AG04449 (cell line): ENCODE results near the gene CRABP1.
A peak's percentile ranks its signal among the peaks of the same experiment; 100 is the strongest.

ENCODE experiments used
- CTCF ChIA-PET: fragments of 350-600 bp; formaldehyde crosslinking; extraction: SDS; loops from one replicate; lab custom pipeline; 2021; ENCODE audit warnings: antibody characterized with exemption; lab: Yijun Ruan, JAX
- POLR2A ChIA-PET: fragments of 400-600, 350-600 bp; formaldehyde crosslinking; extraction: SDS; loops from one replicate; lab custom pipeline; 2020; ENCODE audit warnings: antibody characterized with exemption, inconsistent platforms; lab: Yijun Ruan, JAX
- DNase-seq: peaks from one replicate; pipeline ENCODE4 v3.0.0-alpha.2; 2010; ENCODE audit warnings: low read depth, low spot score
- H3K4me3 ChIP-seq: 2 replicates; pipeline ENCODE4 v1.5.1; 2011; ENCODE audit warnings: low read depth, mild to moderate bottlenecking, control low read depth, low read length
- CTCF ChIP-seq: IDR thresholded peaks from one replicate; pipeline ENCODE4 v1.5.1; 2011; ENCODE audit warnings: mild to moderate bottlenecking, moderate library complexity, low read length, control low read depth, inconsistent platforms; ENCODE audit not compliant: insufficient read depth; ENCODE audit errors: missing control alignments

The CRABP1 gene

GRCh38 chr15:78314181-78314581, 26.0 kb upstream of the CRABP1 start:
- CTCF ChIA-PET = interaction anchor here (18.6 kb wide), 1 partner anchor 103 kb away, joined by 714 read pairs; no protein-coding TSS in a partner anchor
- POLR2A ChIA-PET = no interaction called here
- DNase-seq = no peak
- no peak for TF ChIP-seq CTCF
- no peak overlapping the region for H3K4me3 ChIP-seq

GRCh38 chr15:78315686-78316282, 24.4 kb upstream of the CRABP1 start:
- TF ChIP-seq CTCF = peak; percentile 55
- CTCF ChIA-PET = interaction anchor here (0.7 to 18.6 kb wide), 4 partner anchors 8 to 102 kb away, joined by 3 to 714 read pairs (median 10); no protein-coding TSS in a partner anchor
- POLR2A ChIA-PET = no interaction called here
- DNase-seq = no peak
- H3K4me3 ChIP-seq = no peak overlapping the region

GRCh38 chr15:78316283-78317083, 23.7 kb upstream of the CRABP1 start:
- H3K4me3 ChIP-seq = no peak overlapping the region
- no peak for TF ChIP-seq CTCF
- POLR2A ChIA-PET = no interaction called here

GRCh38 chr15:78317145-78317836, 22.9 kb upstream of the CRABP1 start:
- ChIA-PET POLR2A (no interaction called here), CTCF (interaction anchor here (1.3 to 18.6 kb wide), 4 partner anchors 9 to 204 kb away, joined by 3 to 714 read pairs (median 10); no protein-coding TSS in a partner anchor)
- no peak overlapping the region for H3K4me3 ChIP-seq
- TF ChIP-seq CTCF = no peak
- DNase-seq = no peak

More at GRCh38 chr15:78316283-78317083, 23.7 kb upstream of the CRABP1 start:
- no peak for DNase-seq
- CTCF ChIA-PET = interaction anchor here (1.3 to 18.6 kb wide), 4 partner anchors 9 to 203 kb away, joined by 3 to 714 read pairs (median 10); no protein-coding TSS in a partner anchor

- POLR2A ChIA-PET = no interaction called here
- H3K4me3 ChIP-seq = no peak overlapping the region
- CTCF ChIA-PET = interaction anchor here (1.9 to 18.6 kb wide), 3 partner anchors 11 to 103 kb away, joined by 5 to 714 read pairs (median 16); no protein-coding TSS in a partner anchor
- no peak for DNase-seq
- no peak for TF ChIP-seq CTCF
Measured at GRCh38 chr15:78319588-78319987, 20.6 kb upstream of the CRABP1 start.
